Measurements from ENCODE around the gene KCTD1.

DNA sequence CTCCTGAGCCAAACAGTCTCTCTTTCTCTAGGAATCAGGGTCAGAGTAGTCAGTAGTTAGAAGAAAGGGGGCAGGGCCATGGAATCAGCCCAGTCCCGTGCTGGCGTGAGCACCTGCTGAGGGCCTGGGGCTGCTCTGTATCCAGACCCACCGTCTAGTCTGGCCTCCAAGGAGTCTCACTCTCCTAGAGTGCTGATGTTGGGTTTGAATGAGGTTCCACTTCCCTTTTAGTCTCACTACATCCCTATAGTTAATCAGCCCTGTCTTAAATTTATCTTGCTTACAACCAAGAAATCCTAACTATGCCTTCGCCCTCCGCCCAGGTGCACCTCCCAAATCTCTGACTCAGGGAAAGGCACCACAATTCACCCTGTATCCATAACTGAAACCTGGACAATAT lies 13.4 kb upstream of the KCTD1 start:
- TF ChIP-seq, protein P1, sequence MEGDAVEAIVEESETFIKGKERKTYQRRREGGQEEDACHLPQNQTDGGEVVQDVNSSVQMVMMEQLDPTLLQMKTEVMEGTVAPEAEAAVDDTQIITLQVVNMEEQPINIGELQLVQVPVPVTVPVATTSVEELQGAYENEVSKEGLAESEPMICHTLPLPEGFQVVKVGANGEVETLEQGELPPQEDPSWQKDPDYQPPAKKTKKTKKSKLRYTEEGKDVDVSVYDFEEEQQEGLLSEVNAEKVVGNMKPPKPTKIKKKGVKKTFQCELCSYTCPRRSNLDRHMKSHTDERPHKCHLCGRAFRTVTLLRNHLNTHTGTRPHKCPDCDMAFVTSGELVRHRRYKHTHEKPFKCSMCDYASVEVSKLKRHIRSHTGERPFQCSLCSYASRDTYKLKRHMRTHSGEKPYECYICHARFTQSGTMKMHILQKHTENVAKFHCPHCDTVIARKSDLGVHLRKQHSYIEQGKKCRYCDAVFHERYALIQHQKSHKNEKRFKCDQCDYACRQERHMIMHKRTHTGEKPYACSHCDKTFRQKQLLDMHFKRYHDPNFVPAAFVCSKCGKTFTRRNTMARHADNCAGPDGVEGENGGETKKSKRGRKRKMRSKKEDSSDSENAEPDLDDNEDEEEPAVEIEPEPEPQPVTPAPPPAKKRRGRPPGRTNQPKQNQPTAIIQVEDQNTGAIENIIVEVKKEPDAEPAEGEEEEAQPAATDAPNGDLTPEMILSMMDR (IDR thresholded peaks at IDR 0.05): no peak
- no peak for TF ChIP-seq ZFX (IDR thresholded peaks at IDR 0.05; ENCODE audit: borderline replicate concordance)
